HEK293 (cell line): ENCODE data around the gene GJD4.

Source experiments
- CTCF ChIA-PET: fragments of 350-600 bp; formaldehyde crosslinking; extraction: SDS; loops from one replicate; lab custom pipeline; 2021; ENCODE audit warnings: antibody characterized with exemption; lab: Yijun Ruan, JAX
- POLR2A ChIA-PET: fragments of 300-600 bp; formaldehyde crosslinking; extraction: SDS; loops from one replicate; lab custom pipeline; 2020; ENCODE audit warnings: antibody characterized with exemption, inconsistent platforms; lab: Yijun Ruan, JAX
- H3K27ac ChIP-seq: fragments of 200-500 bp; sonication (Bioruptor generic); 2 replicates; pipeline ENCODE4 v1.5.1; 2014; ENCODE audit warnings: low read depth, low read length, control low read depth, inconsistent platforms; ENCODE audit errors: extremely low read depth
- H3K36me3 ChIP-seq, 2 experiments: fragments of 200-500 bp in 1 of 2; sonication (Bioruptor generic) in 1 of 2; 1 replicate in 1 of 2; 2 replicates in 1 of 2; pipeline ENCODE4 v1.5.1; 2014 to 2017; ENCODE audit warnings: inconsistent platforms in 2 of 2, low read length in 2 of 2; ENCODE audit not compliant: control insufficient read depth in 2 of 2, insufficient read depth in 1 of 2
- H3K4me1 ChIP-seq: fragments of 200-500 bp; sonication (Bioruptor generic); 2 replicates; pipeline ENCODE4 v1.5.1; 2014; ENCODE audit warnings: mild to moderate bottlenecking, low read length, inconsistent platforms; ENCODE audit not compliant: control insufficient read depth, insufficient read depth
- H3K4me3 ChIP-seq: 2 replicates; pipeline ENCODE4 v1.5.1; 2011; ENCODE audit warnings: low read depth, mild to moderate bottlenecking, control low read depth, low read length, moderate library complexity
- H3K9me3 ChIP-seq: fragments of 200-500 bp; sonication (Bioruptor generic); 2 replicates; pipeline ENCODE4 v1.5.1; 2014; ENCODE audit warnings: low read depth, low read length, inconsistent platforms; ENCODE audit not compliant: control insufficient read depth, insufficient read depth
- HOXC10 ChIP-seq: sonication (generic); formaldehyde crosslinking; IDR thresholded peaks from 2 replicates; pipeline ENCODE4 v1.8.1; 2023; ENCODE audit warnings: mild to moderate bottlenecking, missing genetic modification reagents
- IKZF3 ChIP-seq: fragments of 450-650 bp; IDR thresholded peaks from 2 replicates; pipeline ENCODE4 v1.5.0; 2018; ENCODE audit warnings: missing biosample characterization, mild to moderate bottlenecking, missing genetic modification characterization, moderate library complexity
- KLF7 ChIP-seq: fragments of 450-650 bp; formaldehyde crosslinking; IDR thresholded peaks from 2 replicates; pipeline ENCODE4 v1.5.1; 2016; ENCODE audit warnings: missing biosample characterization, missing genetic modification characterization, borderline replicate concordance
- PBX3 ChIP-seq: sonication (generic); formaldehyde crosslinking; IDR thresholded peaks from 2 replicates; pipeline ENCODE4 v1.8.1; 2022; ENCODE audit warnings: mild to moderate bottlenecking, moderate library complexity, missing genetic modification reagents
- PRDM6 ChIP-seq: fragments of 450-650 bp; formaldehyde crosslinking; IDR thresholded peaks from 2 replicates; pipeline ENCODE4 v1.5.1; 2017; ENCODE audit warnings: missing biosample characterization, missing genetic modification characterization
- SCRT1 ChIP-seq: fragments of 450-650 bp; formaldehyde crosslinking; IDR thresholded peaks from 2 replicates; pipeline ENCODE4 v1.5.1; 2016; ENCODE audit warnings: missing biosample characterization, missing genetic modification characterization, borderline replicate concordance
- SCRT2 ChIP-seq: fragments of 450-650 bp; formaldehyde crosslinking; IDR thresholded peaks from 2 replicates; pipeline ENCODE4 v1.5.1; 2016; ENCODE audit warnings: missing biosample characterization, missing genetic modification characterization
- SP7 ChIP-seq: fragments of 450-650 bp; formaldehyde crosslinking; IDR thresholded peaks from 2 replicates; pipeline ENCODE4 v1.5.1; 2016; ENCODE audit warnings: missing biosample characterization, missing genetic modification characterization
- ZBTB10 ChIP-seq: fragments of 450-650 bp; formaldehyde crosslinking; IDR thresholded peaks from 2 replicates; pipeline ENCODE4 v1.5.1; 2016; ENCODE audit warnings: missing biosample characterization, missing genetic modification characterization
- ZBTB48 ChIP-seq: fragments of 450-650 bp; formaldehyde crosslinking; IDR thresholded peaks from 2 replicates; pipeline ENCODE4 v1.5.1; 2016; ENCODE audit warnings: missing biosample characterization, missing genetic modification characterization
- ZFP3 ChIP-seq: fragments of 450-650 bp; formaldehyde crosslinking; IDR thresholded peaks from 2 replicates; pipeline ENCODE4 v1.5.1; 2016; ENCODE audit warnings: low read depth, missing biosample characterization, missing genetic modification characterization
- ZNF132 ChIP-seq: fragments of 450-650 bp; formaldehyde crosslinking; IDR thresholded peaks from 2 replicates; pipeline ENCODE4 v1.5.1; 2017; ENCODE audit warnings: missing biosample characterization, missing genetic modification characterization, borderline replicate concordance
- ZNF19 ChIP-seq: fragments of 450-650 bp; formaldehyde crosslinking; IDR thresholded peaks from 2 replicates; pipeline ENCODE4; 2016; ENCODE audit warnings: missing biosample characterization, missing genetic modification characterization, low read depth
- ZNF274 ChIP-seq, 2 experiments: fragments of 200-500 bp in 1 of 2; fragments of 450-650 bp in 1 of 2; sonication (Bioruptor generic) in 1 of 2; formaldehyde crosslinking in 1 of 2; IDR thresholded peaks; 2 replicates each; pipeline versions ENCODE4 v1.5.1 to v1.6.1; 2014 to 2016; ENCODE audit warnings: borderline replicate concordance in 1 of 2, inconsistent platforms in 1 of 2, low read length in 1 of 2, missing biosample characterization in 1 of 2, missing genetic modification characterization in 1 of 2
- ZNF292 ChIP-seq: fragments of 450-650 bp; formaldehyde crosslinking; IDR thresholded peaks from 2 replicates; pipeline ENCODE4 v1.5.1; 2016; ENCODE audit warnings: low read depth, missing biosample characterization, missing genetic modification characterization, borderline replicate concordance
- ZNF302 ChIP-seq: fragments of 450-650 bp; formaldehyde crosslinking; IDR thresholded peaks from 2 replicates; pipeline ENCODE4 v1.5.1; 2016; ENCODE audit warnings: missing biosample characterization, missing genetic modification characterization, low read depth
- ZNF341 ChIP-seq: fragments of 450-650 bp; formaldehyde crosslinking; IDR thresholded peaks from 2 replicates; pipeline ENCODE4; 2016; ENCODE audit warnings: low read depth, missing biosample characterization, missing genetic modification characterization
- ZNF366 ChIP-seq: fragments of 450-650 bp; formaldehyde crosslinking; conservative IDR thresholded peaks from 2 replicates; pipeline ENCODE4 v1.5.1; 2016; ENCODE audit warnings: missing biosample characterization, missing genetic modification characterization
- ZNF37A ChIP-seq: fragments of 450-650 bp; IDR thresholded peaks from 2 replicates; pipeline ENCODE4 v1.5.1; 2018; ENCODE audit warnings: missing biosample characterization, missing genetic modification characterization
- ZNF510 ChIP-seq: fragments of 450-650 bp; formaldehyde crosslinking; IDR thresholded peaks from 2 replicates; pipeline ENCODE4 v1.5.1; 2018; ENCODE audit warnings: mild to moderate bottlenecking, missing genetic modification characterization, missing biosample characterization; ENCODE audit not compliant: insufficient replicate concordance
- ZNF555 ChIP-seq: fragments of 450-650 bp; formaldehyde crosslinking; conservative IDR thresholded peaks from 2 replicates; pipeline ENCODE4 v1.5.1; 2017; ENCODE audit warnings: missing biosample characterization, mild to moderate bottlenecking, missing genetic modification characterization, inconsistent platforms
- ZNF658 ChIP-seq: fragments of 450-650 bp; formaldehyde crosslinking; IDR thresholded peaks from 2 replicates; pipeline ENCODE4; 2016; ENCODE audit warnings: missing biosample characterization, missing genetic modification characterization
- ZNF660 ChIP-seq: fragments of 450-650 bp; IDR thresholded peaks from 2 replicates; pipeline ENCODE4 v1.5.1; 2018; ENCODE audit warnings: missing biosample characterization, mild to moderate bottlenecking, missing genetic modification characterization
- ZNF791 ChIP-seq: fragments of 450-650 bp; formaldehyde crosslinking; IDR thresholded peaks from 2 replicates; pipeline ENCODE4 v1.5.1; 2016; ENCODE audit warnings: missing biosample characterization, missing genetic modification characterization
- ZSCAN5A ChIP-seq: fragments of 450-650 bp; formaldehyde crosslinking; IDR thresholded peaks from 2 replicates; pipeline ENCODE4 v1.5.1; 2016; ENCODE audit warnings: missing biosample characterization, missing genetic modification characterization

Gene GJD4

GRCh38 chr10:35578618-35578956, 26.6 kb upstream of the GJD4 start (continued):
- TF ChIP-seq ZBTB10 (tag by site-specific recombination) (no peak), ZNF132 (no peak), ZNF658 (tag by site-specific recombination) (no peak), ZNF274 (IDR thresholded peaks at IDR 0.05; ENCODE audit: low read length) (no peak), ZNF274 (tag by site-specific recombination; IDR thresholded peaks at IDR 0.05; ENCODE audit: borderline replicate concordance) (no peak)

- POLR2A ChIA-PET: no interaction called here
- CTCF ChIA-PET: interaction anchor here (0.7 to 2.5 kb wide), 3 partner anchors 13 to 40 kb away, joined by 3 to 10 read pairs (median 3); no protein-coding TSS in a partner anchor
- H3K4me1 ChIP-seq: no peaks in the 10 kb centered on the region
- TF ChIP-seq PBX3 (CRISPR knock-in tag) (no peak), ZNF366 (tag by site-specific recombination) (no peak), SCRT2 (tag by site-specific recombination) (no peak), ZNF302 (tag by site-specific recombination) (no peak), ZNF37A (tag by site-specific recombination) (no peak), SP7 (tag by site-specific recombination) (no peak), ZFP3 (tag by site-specific recombination) (no peak)
- H3K27ac ChIP-seq: no peak overlapping the region
- H3K9me3 ChIP-seq: no peaks in the 10 kb centered on the region
- no peaks in the 10 kb centered on the region for H3K36me3 ChIP-seq
- no peak overlapping the region for H3K4me3 ChIP-seq
Measured at GRCh38 chr10:35579116-35579515, 26.0 kb upstream of the GJD4 start.

- no peaks in the 10 kb centered on the region for H3K9me3 ChIP-seq
- POLR2A ChIA-PET: no interaction called here
Measured at GRCh38 chr10:35579726-35580422, 25.3 kb upstream of the GJD4 start.

More at GRCh38 chr10:35579726-35580422, 25.3 kb upstream of the GJD4 start:
- TF ChIP-seq ZNF341 (tag by site-specific recombination): no peak
- TF ChIP-seq ZNF19: no peak
- TF ChIP-seq KLF7 (tag by site-specific recombination): no peak
- no peak for TF ChIP-seq ZSCAN5A
- no peak for TF ChIP-seq ZNF510 (tag by site-specific recombination)
- TF ChIP-seq IKZF3 (tag by site-specific recombination): no peak
- TF ChIP-seq ZFP3 (tag by site-specific recombination): no peak
- no peak for TF ChIP-seq ZBTB48
- TF ChIP-seq ZNF292: no peak
- no peak for TF ChIP-seq PRDM6 (tag by site-specific recombination)
- TF ChIP-seq ZNF366 (tag by site-specific recombination): no peak
- no peak for TF ChIP-seq HOXC10 (CRISPR knock-in tag)
- no peak for TF ChIP-seq ZNF660 (tag by site-specific recombination)
- no peak for TF ChIP-seq ZNF555
- no peak for TF ChIP-seq SCRT1 (tag by site-specific recombination)
- no peak for TF ChIP-seq ZNF791 (tag by site-specific recombination)
- CTCF ChIA-PET: interaction anchor here (0.6 to 2.5 kb wide), 3 partner anchors 14 to 1193 kb away, joined by 3 to 10 read pairs (median 3); no protein-coding TSS in a partner anchor
- Histone ChIP-seq H3K36me3 (no peaks in the 10 kb centered on the region), H3K4me1 (no peaks in the 10 kb centered on the region), H3K4me3 (no peak overlapping the region), H3K27ac (no peak overlapping the region)
